Stimulated activated CD8-positive, alpha-beta memory T cell treated with anti-CD3 and anti-CD28 coated beads, Interleukin-2, amount 100 ng/mL, for 1 hour (primary cell): ENCODE measurements around the gene PRKAB1.
"Not testable (repeated sequence)": the region's sequence is repeated elsewhere in the genome, so short reads cannot be mapped to it uniquely, and the experiment has no call there.

Experiments used
- DNase-seq, 2 donors: peaks; one replicate each; pipeline ENCODE4 v3.0.0-alpha.2; 2020; ENCODE audit warnings: low read depth in 2 of 2

Gene PRKAB1

GRCh38 chr12:119667577-119668323 lies at the start of gene PRKAB1:
TSS of gene PRKAB1 (plus strand) at chr12:119668133. CDS start at chr12:119668245, 112 bp downstream.
- DNase-seq = peak; percentile 89 to 90

- DNase-seq = not testable (repeated sequence)
Observed at GRCh38 chr12:119618328-119618896, 49.5 kb upstream of the PRKAB1 start.

- no peak for DNase-seq
Observed at GRCh38 chr12:119620490-119620889, 47.4 kb upstream of the PRKAB1 start.

- no peak for DNase-seq
Observed at GRCh38 chr12:119621878-119622277, 46.1 kb upstream of the PRKAB1 start.

GRCh38 chr12:119624966-119625365 lies 43.0 kb upstream of the PRKAB1 start:
- DNase-seq = no peak

GRCh38 chr12:119627019-119627643 lies 40.8 kb upstream of the PRKAB1 start:
- no peak for DNase-seq

GRCh38 chr12:119627686-119628085 lies 40.2 kb upstream of the PRKAB1 start:
- DNase-seq = no peak

GRCh38 chr12:119630223-119630780 lies 37.6 kb upstream of the PRKAB1 start:
- no peak for DNase-seq

- DNase-seq = no peak
Observed at GRCh38 chr12:119630962-119631550, 36.9 kb upstream of the PRKAB1 start.

- no peak for DNase-seq
Observed at GRCh38 chr12:119631930-119632678, 35.8 kb upstream of the PRKAB1 start.

- no peak for DNase-seq
Observed at GRCh38 chr12:119634743-119635142, 33.2 kb upstream of the PRKAB1 start.

- DNase-seq = no peak
Observed at GRCh38 chr12:119642986-119643385, 24.9 kb upstream of the PRKAB1 start.

- DNase-seq = no peak
Observed at GRCh38 chr12:119644930-119645329, 23.0 kb upstream of the PRKAB1 start.

GRCh38 chr12:119645535-119646059 lies 22.3 kb upstream of the PRKAB1 start:
- no peak for DNase-seq

GRCh38 chr12:119649202-119649808 lies 18.6 kb upstream of the PRKAB1 start:
- no peak for DNase-seq

- DNase-seq = no peak
Observed at GRCh38 chr12:119652665-119653064, 15.3 kb upstream of the PRKAB1 start.

GRCh38 chr12:119657001-119657400 lies 10.9 kb upstream of the PRKAB1 start:
- not testable (repeated sequence) for DNase-seq

GRCh38 chr12:119658166-119658565 lies 9.8 kb upstream of the PRKAB1 start:
- not testable (repeated sequence) for DNase-seq

GRCh38 chr12:119659289-119659897 lies 8.5 kb upstream of the PRKAB1 start:
- peak in 1 of 2 donors; percentile 8 for DNase-seq

- no peak for DNase-seq
Observed at GRCh38 chr12:119660076-119660475, 7.9 kb upstream of the PRKAB1 start.
